NB4 (cell line): ENCODE data around the gene SRPK1.

Experiments
- DNase-seq: peaks from one replicate; pipeline ENCODE4 v3.0.0; 2010; ENCODE audit warnings: low read depth
- H3K4me3 ChIP-seq: one replicate; pipeline ENCODE4 v1.5.1; 2011; ENCODE audit warnings: mild to moderate bottlenecking, low read depth, low read length, moderate library complexity
- MAX ChIP-seq: IDR thresholded peaks from 2 replicates; pipeline ENCODE4 v1.6.1; 2011; ENCODE audit warnings: low read depth, low read length
- MYC ChIP-seq: IDR thresholded peaks from 2 replicates; pipeline ENCODE4 v1.6.1; 2011; ENCODE audit warnings: low read depth, low read length
- POLR2A ChIP-seq: IDR thresholded peaks from 2 replicates; pipeline ENCODE4 v1.6.1; 2011; ENCODE audit warnings: mild to moderate bottlenecking; ENCODE audit not compliant: insufficient read length; ENCODE audit errors: extremely low read depth
- TF ChIP-seq, protein P1 (sequence below): IDR thresholded peaks from one replicate; pipeline ENCODE4 v1.5.1; 2012; ENCODE audit warnings: low read depth, low read length

The SRPK1 gene

GRCh38 chr6:35824552-35825192 lies 96.2 kb downstream of the SRPK1 start:
- no peak for TF ChIP-seq MYC
- TF ChIP-seq, protein P1, sequence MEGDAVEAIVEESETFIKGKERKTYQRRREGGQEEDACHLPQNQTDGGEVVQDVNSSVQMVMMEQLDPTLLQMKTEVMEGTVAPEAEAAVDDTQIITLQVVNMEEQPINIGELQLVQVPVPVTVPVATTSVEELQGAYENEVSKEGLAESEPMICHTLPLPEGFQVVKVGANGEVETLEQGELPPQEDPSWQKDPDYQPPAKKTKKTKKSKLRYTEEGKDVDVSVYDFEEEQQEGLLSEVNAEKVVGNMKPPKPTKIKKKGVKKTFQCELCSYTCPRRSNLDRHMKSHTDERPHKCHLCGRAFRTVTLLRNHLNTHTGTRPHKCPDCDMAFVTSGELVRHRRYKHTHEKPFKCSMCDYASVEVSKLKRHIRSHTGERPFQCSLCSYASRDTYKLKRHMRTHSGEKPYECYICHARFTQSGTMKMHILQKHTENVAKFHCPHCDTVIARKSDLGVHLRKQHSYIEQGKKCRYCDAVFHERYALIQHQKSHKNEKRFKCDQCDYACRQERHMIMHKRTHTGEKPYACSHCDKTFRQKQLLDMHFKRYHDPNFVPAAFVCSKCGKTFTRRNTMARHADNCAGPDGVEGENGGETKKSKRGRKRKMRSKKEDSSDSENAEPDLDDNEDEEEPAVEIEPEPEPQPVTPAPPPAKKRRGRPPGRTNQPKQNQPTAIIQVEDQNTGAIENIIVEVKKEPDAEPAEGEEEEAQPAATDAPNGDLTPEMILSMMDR: no peak
- no peak for TF ChIP-seq POLR2A
- TF ChIP-seq MAX: no peak
- no peak for DNase-seq
- no peak overlapping the region for H3K4me3 ChIP-seq

DNA sequence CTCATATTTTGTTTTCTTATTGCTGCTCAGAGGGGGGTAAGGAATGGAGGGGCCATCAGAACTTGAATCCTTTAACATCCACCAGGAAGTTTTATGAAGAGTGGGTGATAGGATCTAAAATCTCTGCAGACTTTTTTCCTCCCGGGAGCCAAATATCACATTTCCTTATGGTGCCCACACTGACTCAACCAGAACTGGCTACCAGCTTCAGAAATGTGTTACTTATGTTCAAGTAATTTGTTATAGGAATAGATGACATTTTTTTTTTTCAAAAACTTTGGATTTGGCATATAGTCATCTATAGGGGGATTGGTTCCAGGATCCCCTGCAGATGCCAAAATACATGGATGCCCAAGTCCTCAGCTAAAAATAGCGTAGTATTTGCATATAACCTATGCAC lies 97.3 kb downstream of the SRPK1 start:
- TF ChIP-seq MAX (no peak), POLR2A (no peak), MYC (no peak)
- TF ChIP-seq, protein P1: no peak
- H3K4me3 ChIP-seq: no peak overlapping the region
- DNase-seq: no peak

DNA sequence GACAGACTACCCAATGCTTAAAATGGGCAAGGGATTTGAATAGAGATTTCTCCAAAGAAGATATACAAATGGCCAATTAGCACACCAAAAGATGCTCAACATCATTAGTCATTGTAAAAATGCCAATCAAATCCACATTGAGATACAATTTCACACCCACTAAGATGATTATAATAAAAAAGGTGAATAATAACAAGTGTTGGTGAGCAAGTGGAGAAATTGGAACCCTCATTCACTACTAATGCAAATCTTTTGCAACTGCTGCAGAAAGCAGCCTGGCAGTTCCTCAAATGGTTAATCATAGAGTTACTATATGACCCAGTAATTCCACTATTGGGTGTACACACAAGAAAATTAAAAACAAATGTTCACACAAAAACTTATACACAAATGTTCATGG lies 103.4 kb downstream of the SRPK1 start:
- no peak overlapping the region for H3K4me3 ChIP-seq
- no peak for DNase-seq
- TF ChIP-seq MAX (no peak), POLR2A (no peak), MYC (no peak)
- TF ChIP-seq, protein P1: no peak

GRCh38 chr6:35811699-35811995 lies 109.3 kb downstream of the SRPK1 start:
- H3K4me3 ChIP-seq: no peak overlapping the region

GRCh38 chr6:35810971-35811698 lies 109.8 kb downstream of the SRPK1 start:
- H3K4me3 ChIP-seq: no peak overlapping the region
- TF ChIP-seq POLR2A (no peak), MAX (no peak), MYC (no peak)
- TF ChIP-seq, protein P1: no peak
- DNase-seq: no peak

More at GRCh38 chr6:35811699-35811995, 109.3 kb downstream of the SRPK1 start:
- no peak for DNase-seq
- TF ChIP-seq MYC (no peak), POLR2A (no peak), MAX (no peak)
- TF ChIP-seq, protein P1: no peak
